ENCODE data around the gene DMAP1. TPM values are rescaled to one million over a fixed set of nuclear protein-coding genes. Genes with fewer than 3 reads are reported as not detected.

DMAP1 gene
- total RNA-seq, 1 experiment from 2014 or later = 52.9 TPM

DNA sequence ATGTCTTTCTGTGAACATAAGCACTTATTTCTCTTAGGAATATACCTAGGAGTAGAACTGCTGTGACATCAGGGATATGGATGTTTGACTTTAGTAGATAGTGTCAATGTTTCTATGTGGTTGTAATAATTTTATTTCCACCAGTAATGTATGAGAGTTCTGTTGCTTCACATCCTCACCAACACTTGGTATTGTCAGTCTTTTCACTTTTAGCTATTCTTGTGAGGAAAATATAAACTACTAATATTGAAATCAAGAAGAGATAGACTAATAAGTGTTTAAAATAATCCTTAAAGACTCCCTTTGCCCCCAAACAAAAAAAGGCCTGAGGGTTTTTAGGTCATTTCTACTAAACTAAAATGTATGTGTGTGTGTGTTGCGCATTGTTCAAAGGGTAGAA lies 2.7 kb upstream of the DMAP1 start:
- no peak overlapping the region for H3K27ac ChIP-seq (ENCODE audit: low read length)
- CTCF ChIA-PET = no interaction called here
- H3K4me3 ChIP-seq (ENCODE audit: low read depth in 2 of 2, low read length in 2 of 2) = no peak overlapping the region
- no TSS peak for BruUV-seq (replicated peaks)
- in situ Hi-C loops (cut with HindIII; ENCODE audit: low pct_unique_long_range_greater_than_20kb, low sequenced_read_pairs) (no loop called here), intact Hi-C loops (cut with micrococcal nuclease; ENCODE audit: unreplicated experiment) (no loop called here)
- POLR2A ChIA-PET = no interaction called here
- H3K4me1 ChIP-seq (ENCODE audit: control insufficient read depth, insufficient read depth, low read length) = peaks cover 11% of the 10 kb centered on the region
- no peak for TF ChIP-seq TCF7L2 (IDR thresholded peaks at IDR 0.05; ENCODE audit: low read depth, low read length)
- TF ChIP-seq POLR2AphosphoS5 (IDR thresholded peaks at IDR 0.05; ENCODE audit: low read depth, low read length) = no peak
- TF ChIP-seq CTCF (IDR thresholded peaks at IDR 0.05) = no peak
- TF ChIP-seq REST (IDR thresholded peaks at IDR 0.05; ENCODE audit: insufficient read depth in 1 of 2, low read depth in 2 of 2, low read length in 1 of 2) = no peak
- no peak for TF ChIP-seq SIN3A (IDR thresholded peaks at IDR 0.05; ENCODE audit: borderline replicate concordance, insufficient read depth, low read depth, low read length)
- no peaks in the 10 kb centered on the region for H3K9me3 ChIP-seq (ENCODE audit: control insufficient read depth, insufficient read depth, low read depth, low read length)
- H3K36me3 ChIP-seq (ENCODE audit: control insufficient read depth, insufficient read depth, low read length) = peaks cover 7% of the 10 kb centered on the region; the same call in 1 of the 2 replicates
- H3K27me3 ChIP-seq (ENCODE audit: control insufficient read depth, insufficient read depth, low read length) = no peaks in the 10 kb centered on the region
- no peak for ATAC-seq
- no peak for DNase-seq (ENCODE audit: low read depth, low spot score)

GRCh38 chr1:44212355-44213221 lies 683 bp upstream of the DMAP1 start:
- peak overlapping the region; percentile 91 for H3K27ac ChIP-seq (ENCODE audit: low read length)

More at GRCh38 chr1:44212355-44213221, 683 bp upstream of the DMAP1 start:
- peaks cover 11% of the 10 kb centered on the region for H3K4me1 ChIP-seq (ENCODE audit: control insufficient read depth, insufficient read depth, low read length)
- in situ Hi-C loops (cut with HindIII; ENCODE audit: low pct_unique_long_range_greater_than_20kb, low sequenced_read_pairs) = no loop called here
- POLR2A ChIA-PET = interaction anchor here (0.5 kb wide), 1 partner anchor 121 kb away, joined by 4 read pairs; no protein-coding TSS in a partner anchor
- no peaks in the 10 kb centered on the region for H3K27me3 ChIP-seq (ENCODE audit: control insufficient read depth, insufficient read depth, low read length)
- DNase-seq (ENCODE audit: low read depth, low spot score) (no peak), ATAC-seq (no peak)
- H3K9me3 ChIP-seq (ENCODE audit: control insufficient read depth, insufficient read depth, low read depth, low read length) = no peaks in the 10 kb centered on the region
- no TSS peak for BruUV-seq (replicated peaks)
- H3K4me3 ChIP-seq (ENCODE audit: low read depth in 2 of 2, low read length in 2 of 2) = peak overlapping the region; percentile 93 to 98
- TF ChIP-seq CTCF (IDR thresholded peaks at IDR 0.05) (no peak), SIN3A (IDR thresholded peaks at IDR 0.05; ENCODE audit: borderline replicate concordance, insufficient read depth, low read depth, low read length) (no peak), TCF7L2 (IDR thresholded peaks at IDR 0.05; ENCODE audit: low read depth, low read length) (no peak), REST (IDR thresholded peaks at IDR 0.05; ENCODE audit: insufficient read depth in 1 of 2, low read depth in 2 of 2, low read length in 1 of 2) (no peak), POLR2AphosphoS5 (IDR thresholded peaks at IDR 0.05; ENCODE audit: low read depth, low read length) (no peak)
- intact Hi-C loops (cut with micrococcal nuclease; ENCODE audit: unreplicated experiment) = no loop called here
- CTCF ChIA-PET = no interaction called here
- peaks cover 11% of the 10 kb centered on the region; the same call in 1 of the 2 replicates for H3K36me3 ChIP-seq (ENCODE audit: control insufficient read depth, insufficient read depth, low read length)

All from Panc1 (cell line).